Astrocyte (in vitro differentiated cells and primary cell): ENCODE results near the gene ZNF333. TPM values are rescaled to one million over a fixed set of nuclear protein-coding genes. Genes with fewer than 3 reads are reported as not detected.
"Not testable (repeated sequence)": the region's sequence is repeated elsewhere in the genome, so short reads cannot be mapped to it uniquely, and the experiment has no call there.

Source experiments
- DNase-seq: peaks from one replicate; pipeline ENCODE4 v3.0.0-alpha.2; 2010; ENCODE audit warnings: low read depth
- FAIRE-seq: peaks from 2 replicates; lab custom pipeline; 2011; peaks lifted over from hg19 to GRCh38; lab: Jason Lieb, UNC
- H2AFZ ChIP-seq: 2 replicates; pipeline ENCODE4 v1.6.0; 2012; ENCODE audit warnings: low read depth, low read length, inconsistent platforms
- H3K27ac ChIP-seq: 2 replicates; pipeline ENCODE4 v1.5.1; 2011; ENCODE audit warnings: low read depth, low read length, inconsistent platforms
- H3K27me3 ChIP-seq: 2 replicates; pipeline ENCODE4 v1.6.0; 2011; ENCODE audit warnings: low read length, inconsistent platforms; ENCODE audit not compliant: insufficient read depth
- H3K36me3 ChIP-seq: 2 replicates; pipeline ENCODE4 v1.5.1; 2011; ENCODE audit warnings: low read length, inconsistent platforms; ENCODE audit not compliant: insufficient read depth
- H3K4me1 ChIP-seq: 2 replicates; pipeline ENCODE4 v1.5.1; 2011; ENCODE audit warnings: low read length, inconsistent platforms; ENCODE audit not compliant: insufficient read depth
- H3K4me2 ChIP-seq: 2 replicates; pipeline ENCODE4 v1.6.0; 2012; ENCODE audit warnings: low read length, inconsistent platforms
- H3K4me3 ChIP-seq: 2 replicates; pipeline ENCODE4 v1.5.1; 2011; ENCODE audit warnings: low read depth, mild to moderate bottlenecking, low read length, inconsistent platforms; ENCODE audit not compliant: insufficient read depth
- H3K79me2 ChIP-seq: 2 replicates; pipeline ENCODE4 v1.6.0; 2012; ENCODE audit warnings: mild to moderate bottlenecking, low read length, inconsistent platforms; ENCODE audit not compliant: insufficient read depth
- H3K9ac ChIP-seq: 2 replicates; pipeline ENCODE4 v1.6.0; 2012; ENCODE audit warnings: mild to moderate bottlenecking, low read length, inconsistent platforms
- H3K9me3 ChIP-seq: 2 replicates; pipeline ENCODE4 v1.5.1; 2012; ENCODE audit warnings: low read depth, mild to moderate bottlenecking, low read length, inconsistent platforms; ENCODE audit not compliant: insufficient read depth
- H4K20me1 ChIP-seq: 2 replicates; pipeline ENCODE4 v1.6.0; 2012; ENCODE audit warnings: low read length, inconsistent platforms; ENCODE audit not compliant: insufficient read depth
- H3K27ac Mint-ChIP-seq: one replicate; pipeline ENCODE4 v1.8.0; 2021; ENCODE audit warnings: mild to moderate bottlenecking, mixed read lengths; ENCODE audit not compliant: unreplicated experiment
- H3K27me3 Mint-ChIP-seq: one replicate; pipeline ENCODE4 v1.8.0; 2021; ENCODE audit warnings: low read depth, mixed read lengths; ENCODE audit not compliant: unreplicated experiment
- H3K36me3 Mint-ChIP-seq: one replicate; pipeline ENCODE4 v1.8.0; 2021; ENCODE audit warnings: low read depth, mixed read lengths; ENCODE audit not compliant: unreplicated experiment
- H3K4me1 Mint-ChIP-seq: one replicate; pipeline ENCODE4 v1.8.0; 2021; ENCODE audit warnings: low read depth, mixed read lengths; ENCODE audit not compliant: unreplicated experiment
- H3K4me3 Mint-ChIP-seq: one replicate; pipeline ENCODE4 v1.8.0; 2021; ENCODE audit warnings: mild to moderate bottlenecking, moderate library complexity, mixed read lengths; ENCODE audit not compliant: unreplicated experiment
- H3K9me3 Mint-ChIP-seq: one replicate; pipeline ENCODE4 v1.8.0; 2021; ENCODE audit warnings: mild to moderate bottlenecking, mixed read lengths; ENCODE audit not compliant: unreplicated experiment
- CTCF ChIP-seq: IDR thresholded peaks from 2 replicates; pipeline ENCODE4 v1.5.1; 2011; ENCODE audit warnings: low read depth, mild to moderate bottlenecking, inconsistent platforms, low read length, moderate library complexity; ENCODE audit not compliant: insufficient read depth
- EZH2 ChIP-seq: IDR thresholded peaks from 2 replicates; pipeline ENCODE4 v1.6.1; 2012; ENCODE audit warnings: mild to moderate bottlenecking, low read length, inconsistent platforms; ENCODE audit not compliant: insufficient read depth
- total RNA-seq: library from RNA; stranded (reverse); gene quantifications from 2 replicates; pipeline ENCODE4 v1.2.1, GENCODE V29; 2021

ZNF333 gene
- total RNA-seq, 1 donor from 2014 or later: 10.4 TPM

GRCh38 chr19:14775869-14776586 is 86.2 kb downstream of the ZNF333 start:
- Mint-ChIP-seq H3K27me3 (peaks cover 31% of the 10 kb centered on the region), H3K4me1 (no peaks in the 10 kb centered on the region), H3K9me3 (no peaks in the 10 kb centered on the region), H3K36me3 (no peaks in the 10 kb centered on the region), H3K4me3 (peak overlapping the region; percentile 27), H3K27ac (peak overlapping the region; percentile 34)
- Histone ChIP-seq H3K36me3 (no peaks in the 10 kb centered on the region), H3K4me2 (peak overlapping the region; percentile 26), H3K4me1 (no peaks in the 10 kb centered on the region), H3K4me3 (no peak overlapping the region), H3K79me2 (no peaks in the 10 kb centered on the region), H3K9me3 (no peaks in the 10 kb centered on the region), H3K9ac (no peak overlapping the region), H2AFZ (no peak overlapping the region), H3K27me3 (no peaks in the 10 kb centered on the region), H4K20me1 (no peaks in the 10 kb centered on the region), H3K27ac (no peak overlapping the region)
- DNase-seq (no peak), FAIRE-seq (no peak)
- TF ChIP-seq EZH2 (no peak), CTCF (no peak)

- not testable (repeated sequence) for H3K4me1 Mint-ChIP-seq, H3K36me3 Mint-ChIP-seq, H3K36me3 ChIP-seq, H3K9me3 ChIP-seq, H3K27ac Mint-ChIP-seq, DNase-seq, H3K27ac ChIP-seq, H3K4me1 ChIP-seq, H2AFZ ChIP-seq, H3K4me2 ChIP-seq, H3K27me3 ChIP-seq, H3K79me2 ChIP-seq, FAIRE-seq, H3K9ac ChIP-seq, H3K4me3 ChIP-seq, H4K20me1 ChIP-seq, H3K4me3 Mint-ChIP-seq, H3K9me3 Mint-ChIP-seq
- H3K27me3 Mint-ChIP-seq: peaks cover 27% of the 10 kb centered on the region
These were observed 87.8 kb downstream of the ZNF333 start for GRCh38 chr19:14777645-14778044.

GRCh38 chr19:14778110-14778845 is 88.4 kb downstream of the ZNF333 start, which contains the start of gene ADGRE2:
ADGRE2 (minus strand) TSS chr19:14778560; CDS start chr19:14776756, 1,804 bp downstream.
- not testable (repeated sequence) for DNase-seq, H3K9ac ChIP-seq, FAIRE-seq, H3K4me3 ChIP-seq, H3K79me2 ChIP-seq, H3K9me3 ChIP-seq, H3K4me2 ChIP-seq, H3K27me3 ChIP-seq, H3K27ac Mint-ChIP-seq, H3K36me3 Mint-ChIP-seq, H2AFZ ChIP-seq, H3K9me3 Mint-ChIP-seq, H3K27ac ChIP-seq, H3K4me3 Mint-ChIP-seq, H4K20me1 ChIP-seq, H3K36me3 ChIP-seq, H3K4me1 ChIP-seq, H3K4me1 Mint-ChIP-seq
- H3K27me3 Mint-ChIP-seq: peaks cover 26% of the 10 kb centered on the region
